Measurements from ENCODE around the gene SECTM1.

SECTM1 gene

GRCh38 chr17:82346342-82347300 lies 13.1 kb upstream of the SECTM1 start:
- Histone ChIP-seq H3K36me3 (ENCODE audit: control insufficient read depth in 4 of 4, insufficient read depth in 4 of 4, low read length in 3 of 4) (no peaks in the 10 kb centered on the region), H3K27ac (ENCODE audit: insufficient read depth in 1 of 2, low read depth in 1 of 2, low read length in 2 of 2, poor library complexity in 1 of 2, severe bottlenecking in 2 of 2) (no peak overlapping the region), H3K4me1 (ENCODE audit: control extremely low read depth in 1 of 4, control insufficient read depth in 4 of 4, insufficient read depth in 4 of 4, low read length in 3 of 4) (peaks cover 0 to 19% (median 11%) of the 10 kb centered on the region in 4 experiments), H3K9me3 (ENCODE audit: control extremely low read depth in 1 of 5, control insufficient read depth in 4 of 5, insufficient read depth in 2 of 5, low read depth in 1 of 5, low read length in 4 of 5) (no peaks in the 10 kb centered on the region), H3K27me3 (replicated peaks in 2 of 5; ENCODE audit: control insufficient read depth in 4 of 5, insufficient read depth in 5 of 5, low read length in 4 of 5) (no peaks in the 10 kb centered on the region), H3K4me3 (ENCODE audit: control insufficient read depth in 1 of 7, extremely low read depth in 1 of 7, insufficient read depth in 4 of 7, low read depth in 2 of 7, low read length in 6 of 7) (peak overlapping the region in 4 of 7 experiments; percentile 4 to 68 (median 60))
- DNase-seq: peak in 2 of 3 donors; percentile 42 to 46
- ChIA-PET CTCF (interaction anchor here (0.7 to 1.6 kb wide), 7 partner anchors 17 to 111 kb away, joined by 3 to 4 read pairs (median 3); no protein-coding TSS in a partner anchor), POLR2A (interaction anchor here (0.7 kb wide), 1 partner anchor 76 kb away, joined by 3 read pairs; no protein-coding TSS in a partner anchor)
- 34% methylated on average over 26 of the region's 28 CpGs for WGBS (ENCODE audit: insufficient coverage)

- WGBS (ENCODE audit: insufficient coverage): 91% methylated on average over 35 of the region's 42 CpGs
- Histone ChIP-seq H3K9me3 (ENCODE audit: control extremely low read depth in 1 of 5, control insufficient read depth in 4 of 5, insufficient read depth in 2 of 5, low read depth in 1 of 5, low read length in 4 of 5) (no peaks in the 10 kb centered on the region), H3K4me1 (ENCODE audit: control extremely low read depth in 1 of 4, control insufficient read depth in 4 of 4, insufficient read depth in 4 of 4, low read length in 3 of 4) (peaks cover 0 to 9% (median 6%) of the 10 kb centered on the region in 4 experiments), H3K4me3 (ENCODE audit: control insufficient read depth in 1 of 7, extremely low read depth in 1 of 7, insufficient read depth in 4 of 7, low read depth in 2 of 7, low read length in 6 of 7) (no peak overlapping the region), H3K27ac (ENCODE audit: insufficient read depth in 1 of 2, low read depth in 1 of 2, low read length in 2 of 2, poor library complexity in 1 of 2, severe bottlenecking in 2 of 2) (peak overlapping the region in 1 of 2 experiments; percentile 70), H3K27me3 (replicated peaks in 2 of 5; ENCODE audit: control insufficient read depth in 4 of 5, insufficient read depth in 5 of 5, low read length in 4 of 5) (no peaks in the 10 kb centered on the region), H3K36me3 (ENCODE audit: control insufficient read depth in 4 of 4, insufficient read depth in 4 of 4, low read length in 3 of 4) (no peaks in the 10 kb centered on the region)
- DNase-seq: peak in 1 of 3 donors; percentile 22
- ChIA-PET POLR2A (interaction anchor here (0.6 kb wide), 1 partner anchor 92 kb away, joined by 3 read pairs; no protein-coding TSS in a partner anchor), CTCF (interaction anchor here (0.9 to 1.6 kb wide), 4 partner anchors 44 to 109 kb away, joined by 3 read pairs; no protein-coding TSS in a partner anchor)
These were observed 11.8 kb upstream of the SECTM1 start for GRCh38 chr17:82345151-82345976.

GRCh38 chr17:82344175-82344907 lies 10.8 kb upstream of the SECTM1 start:
- no peaks in the 10 kb centered on the region for H3K36me3 ChIP-seq (ENCODE audit: control insufficient read depth in 4 of 4, insufficient read depth in 4 of 4, low read length in 3 of 4)
- ChIA-PET POLR2A (no interaction called here), CTCF (interaction anchor here (0.5 to 1.7 kb wide), 8 partner anchors 8 to 130 kb away, joined by 3 to 7 read pairs (median 3); partner anchors contain the start of gene SECTM1)
- no peak overlapping the region for H3K4me3 ChIP-seq (ENCODE audit: control insufficient read depth in 1 of 7, extremely low read depth in 1 of 7, insufficient read depth in 4 of 7, low read depth in 2 of 7, low read length in 6 of 7)
- peak overlapping the region in 1 of 2 experiments; percentile 70 for H3K27ac ChIP-seq (ENCODE audit: insufficient read depth in 1 of 2, low read depth in 1 of 2, low read length in 2 of 2, poor library complexity in 1 of 2, severe bottlenecking in 2 of 2)
- 87% methylated on average over 24 of the region's 24 CpGs for WGBS (ENCODE audit: insufficient coverage)
- peak in 2 of 3 donors; percentile 24 to 31 for DNase-seq
- H3K9me3 ChIP-seq (ENCODE audit: control extremely low read depth in 1 of 5, control insufficient read depth in 4 of 5, insufficient read depth in 2 of 5, low read depth in 1 of 5, low read length in 4 of 5): no peaks in the 10 kb centered on the region
- H3K27me3 ChIP-seq (replicated peaks in 2 of 5; ENCODE audit: control insufficient read depth in 4 of 5, insufficient read depth in 5 of 5, low read length in 4 of 5): no peaks in the 10 kb centered on the region
- peaks cover 0 to 9% (median 6%) of the 10 kb centered on the region in 4 experiments for H3K4me1 ChIP-seq (ENCODE audit: control extremely low read depth in 1 of 4, control insufficient read depth in 4 of 4, insufficient read depth in 4 of 4, low read length in 3 of 4)

- CTCF ChIA-PET: interaction anchor here (0.7 to 1.7 kb wide), 7 partner anchors 9 to 131 kb away, joined by 3 to 5 read pairs (median 3); partner anchors contain the start of gene SECTM1
- H3K4me3 ChIP-seq (ENCODE audit: control insufficient read depth in 1 of 7, extremely low read depth in 1 of 7, insufficient read depth in 4 of 7, low read depth in 2 of 7, low read length in 6 of 7): no peak overlapping the region
- no peaks in the 10 kb centered on the region for H3K9me3 ChIP-seq (ENCODE audit: control extremely low read depth in 1 of 5, control insufficient read depth in 4 of 5, insufficient read depth in 2 of 5, low read depth in 1 of 5, low read length in 4 of 5)
- WGBS (ENCODE audit: insufficient coverage): 100% methylated on average over 5 of the region's 5 CpGs
- H3K27me3 ChIP-seq (replicated peaks in 2 of 5; ENCODE audit: control insufficient read depth in 4 of 5, insufficient read depth in 5 of 5, low read length in 4 of 5): no peaks in the 10 kb centered on the region
- POLR2A ChIA-PET: no interaction called here
- peaks cover 0 to 9% (median 6%) of the 10 kb centered on the region in 4 experiments for H3K4me1 ChIP-seq (ENCODE audit: control extremely low read depth in 1 of 4, control insufficient read depth in 4 of 4, insufficient read depth in 4 of 4, low read length in 3 of 4)
- H3K27ac ChIP-seq (ENCODE audit: insufficient read depth in 1 of 2, low read depth in 1 of 2, low read length in 2 of 2, poor library complexity in 1 of 2, severe bottlenecking in 2 of 2): no peak overlapping the region
- H3K36me3 ChIP-seq (ENCODE audit: control insufficient read depth in 4 of 4, insufficient read depth in 4 of 4, low read length in 3 of 4): no peaks in the 10 kb centered on the region
- no peak for DNase-seq
These were observed 10.0 kb upstream of the SECTM1 start for GRCh38 chr17:82343560-82343959.

GRCh38 chr17:82342361-82343079 lies 9.0 kb upstream of the SECTM1 start:
- CTCF ChIA-PET: interaction anchor here (0.8 to 1.7 kb wide), 5 partner anchors 8 to 14 kb away, joined by 3 to 5 read pairs (median 3); partner anchors contain the start of gene SECTM1
- no peaks in the 10 kb centered on the region for H3K36me3 ChIP-seq (ENCODE audit: control insufficient read depth in 4 of 4, insufficient read depth in 4 of 4, low read length in 3 of 4)
- DNase-seq: no peak
- POLR2A ChIA-PET: interaction anchor here (0.7 kb wide), 1 partner anchor 10 kb away, joined by 3 read pairs; no protein-coding TSS in a partner anchor
- no peak overlapping the region for H3K27ac ChIP-seq (ENCODE audit: insufficient read depth in 1 of 2, low read depth in 1 of 2, low read length in 2 of 2, poor library complexity in 1 of 2, severe bottlenecking in 2 of 2)
- H3K9me3 ChIP-seq (ENCODE audit: control extremely low read depth in 1 of 5, control insufficient read depth in 4 of 5, insufficient read depth in 2 of 5, low read depth in 1 of 5, low read length in 4 of 5): no peaks in the 10 kb centered on the region
- no peak overlapping the region for H3K4me3 ChIP-seq (ENCODE audit: control insufficient read depth in 1 of 7, extremely low read depth in 1 of 7, insufficient read depth in 4 of 7, low read depth in 2 of 7, low read length in 6 of 7)
- 94% methylated on average over 24 of the region's 28 CpGs for WGBS (ENCODE audit: insufficient coverage)
- no peaks in the 10 kb centered on the region for H3K27me3 ChIP-seq (replicated peaks in 2 of 5; ENCODE audit: control insufficient read depth in 4 of 5, insufficient read depth in 5 of 5, low read length in 4 of 5)
- peaks cover 0 to 9% (median 6%) of the 10 kb centered on the region in 4 experiments for H3K4me1 ChIP-seq (ENCODE audit: control extremely low read depth in 1 of 4, control insufficient read depth in 4 of 4, insufficient read depth in 4 of 4, low read length in 3 of 4)
